GM18517 (cell line): Measurements from ENCODE around the gene SPATA18.
"Not testable (repeated sequence)": the region's sequence is repeated elsewhere in the genome, so short reads cannot be mapped to it uniquely, and the experiment has no call there.

ENCODE experiments used
- ATAC-seq: cut with Tn5 transposase; IDR thresholded peaks from one replicate; pipeline ENCODE4 v1.9.1; 2021; ENCODE audit warnings: mild to moderate bottlenecking, moderate library complexity; ENCODE audit not compliant: unreplicated experiment

Gene SPATA18

GRCh38 chr4:52105276-52105675 lies 54.2 kb downstream of the SPATA18 start:
- no peak for ATAC-seq

GRCh38 chr4:52106191-52106590 lies 55.1 kb downstream of the SPATA18 start:
- ATAC-seq = no peak

GRCh38 chr4:52106660-52107059 lies 55.6 kb downstream of the SPATA18 start:
- ATAC-seq = no peak

GRCh38 chr4:52107336-52107735 lies 56.2 kb downstream of the SPATA18 start:
- ATAC-seq = no peak

- ATAC-seq = no peak
Measured at GRCh38 chr4:52107745-52108144, 56.6 kb downstream of the SPATA18 start.

- ATAC-seq = no peak
Measured at GRCh38 chr4:52110171-52110570, 59.1 kb downstream of the SPATA18 start.

- ATAC-seq = no peak
Measured at GRCh38 chr4:52111995-52112394, 60.9 kb downstream of the SPATA18 start.

- ATAC-seq = no peak
Measured at GRCh38 chr4:52112411-52112810, 61.3 kb downstream of the SPATA18 start.

- no peak for ATAC-seq
Measured at GRCh38 chr4:52116641-52117040, 65.5 kb downstream of the SPATA18 start.

GRCh38 chr4:52126226-52126625 lies 75.1 kb downstream of the SPATA18 start:
- no peak for ATAC-seq

GRCh38 chr4:52126966-52127365 lies 75.9 kb downstream of the SPATA18 start:
- ATAC-seq = no peak

- no peak for ATAC-seq
Measured at GRCh38 chr4:52135171-52135570, 84.1 kb downstream of the SPATA18 start.

GRCh38 chr4:52137152-52137551 lies 86.0 kb downstream of the SPATA18 start:
- not testable (repeated sequence) for ATAC-seq

- no peak for ATAC-seq
Measured at GRCh38 chr4:52142816-52143215, 91.7 kb downstream of the SPATA18 start.

- no peak for ATAC-seq
Measured at GRCh38 chr4:52143815-52144214, 92.7 kb downstream of the SPATA18 start.

GRCh38 chr4:52144372-52144771 lies 93.3 kb downstream of the SPATA18 start:
- no peak for ATAC-seq
